DOHH2 (cell line): Measurements from ENCODE around the gene CHMP6.

Experiments
- H3F3A ChIP-seq: fragments of 200-600 bp; sonication (generic), shearing (Covaris generic); 2 replicates; pipeline ENCODE4 v1.6.0; 2016; ENCODE audit warnings: antibody characterized with exemption, mild to moderate bottlenecking; ENCODE audit not compliant: control insufficient read depth, insufficient read depth
- H3K27ac ChIP-seq: fragments of 200-600 bp; sonication (generic); 2 replicates; pipeline ENCODE4 v1.5.1; 2014; ENCODE audit warnings: low read depth, mild to moderate bottlenecking, low read length, moderate library complexity
- H3K27me3 ChIP-seq: fragments of 200-600 bp; sonication (generic); 2 replicates; pipeline ENCODE4 v1.6.1; 2014; ENCODE audit warnings: mild to moderate bottlenecking, low read length, mixed read lengths; ENCODE audit not compliant: control insufficient read depth
- H3K36me3 ChIP-seq: fragments of 200-600 bp; sonication (generic); 2 replicates; pipeline ENCODE4 v1.6.1; 2014; ENCODE audit warnings: mild to moderate bottlenecking, low read length, moderate library complexity, mixed read lengths; ENCODE audit not compliant: control insufficient read depth
- H3K4me1 ChIP-seq: fragments of 200-600 bp; sonication (generic); 2 replicates; pipeline ENCODE4 v1.6.1; 2014; ENCODE audit warnings: mild to moderate bottlenecking, low read length, mixed read lengths; ENCODE audit not compliant: control insufficient read depth
- H3K4me2 ChIP-seq: fragments of 200-600 bp; sonication (generic); 2 replicates; pipeline ENCODE4 v1.6.0; 2014; ENCODE audit warnings: mild to moderate bottlenecking, low read length, moderate library complexity
- H3K4me3 ChIP-seq: fragments of 200-600 bp; sonication (generic); 2 replicates; pipeline ENCODE4 v1.5.1; 2014; ENCODE audit warnings: mild to moderate bottlenecking, low read length, mixed read lengths
- H3K79me2 ChIP-seq: fragments of 200-600 bp; sonication (generic); 2 replicates; pipeline ENCODE4 v1.6.1; 2014; ENCODE audit warnings: mild to moderate bottlenecking, low read length, mixed read lengths; ENCODE audit not compliant: control insufficient read depth
- H3K9me2 ChIP-seq: fragments of 200-600 bp; sonication (generic); replicated peaks from 2 replicates; pipeline ENCODE4 v1.6.1; 2014; ENCODE audit warnings: mild to moderate bottlenecking, low read length, mixed read lengths; ENCODE audit not compliant: control insufficient read depth
- H3K9me3 ChIP-seq: fragments of 200-600 bp; sonication (generic); 2 replicates; pipeline ENCODE4 v1.6.1; 2014; ENCODE audit warnings: antibody characterized with exemption, low read length, mixed read lengths; ENCODE audit not compliant: control insufficient read depth, insufficient read depth
- H4K20me1 ChIP-seq: fragments of 200-600 bp; sonication (generic); 2 replicates; pipeline ENCODE4 v1.6.0; 2014; ENCODE audit warnings: low read depth, mild to moderate bottlenecking, antibody characterized with exemption, low read length, moderate library complexity; ENCODE audit not compliant: control insufficient read depth, insufficient read depth
- CTCF ChIP-seq: fragments of 200-600 bp; sonication (generic); IDR thresholded peaks from one replicate; pipeline ENCODE4 v1.5.1; 2014; ENCODE audit warnings: antibody characterized with exemption, mild to moderate bottlenecking, low read depth, low read length; ENCODE audit not compliant: poor library complexity, severe bottlenecking
- EZH2phosphoT487 ChIP-seq: fragments of 200-600 bp; sonication (generic); IDR thresholded peaks from 2 replicates; pipeline ENCODE4 v1.6.1; 2017; ENCODE audit warnings: borderline replicate concordance, mild to moderate bottlenecking, antibody characterized with exemption, low read length, moderate library complexity, mixed read lengths

The CHMP6 gene

DNA sequence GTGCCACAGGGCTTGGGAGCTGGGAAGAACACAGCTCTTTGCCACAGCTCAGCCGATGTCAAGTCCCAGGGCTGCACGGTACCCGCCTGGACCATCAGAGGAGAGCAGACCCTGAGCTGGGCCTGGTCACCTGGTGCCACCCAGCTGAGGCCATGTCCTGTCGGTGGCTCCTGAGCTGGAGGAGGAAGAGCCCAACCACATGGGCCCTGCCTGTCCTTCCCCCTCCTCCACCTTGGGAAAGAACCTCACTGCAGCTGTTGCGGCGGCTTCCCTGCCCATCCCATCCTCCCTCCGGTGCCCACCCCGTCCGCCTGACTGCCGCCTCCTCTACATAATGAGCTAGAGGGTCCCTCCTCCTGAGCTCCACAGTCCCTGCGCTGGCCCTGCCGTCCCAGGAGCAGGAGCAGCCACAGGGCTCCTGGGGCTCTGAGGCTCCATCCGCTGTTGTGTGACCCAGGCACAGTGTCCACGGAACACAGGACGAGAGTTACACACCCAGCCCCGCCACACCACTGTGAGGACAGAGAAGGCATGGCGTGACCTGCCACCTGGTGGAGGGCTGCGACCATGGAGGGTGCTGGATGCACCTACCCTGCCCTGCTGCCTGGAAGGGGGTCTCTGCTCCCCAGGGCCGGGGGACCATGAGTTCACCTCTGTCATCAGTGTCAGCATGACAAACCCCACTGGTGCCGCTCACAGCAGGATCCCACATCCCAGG is 21.4 kb upstream of the CHMP6 start:
- peaks cover 14% of the 10 kb centered on the region for H3K4me1 ChIP-seq
- TF ChIP-seq CTCF (peak; percentile 69), EZH2phosphoT487 (no peak)
- H4K20me1 ChIP-seq: no peaks in the 10 kb centered on the region
- H3F3A ChIP-seq: no peaks in the 10 kb centered on the region
- peaks cover 14% of the 10 kb centered on the region for H3K27me3 ChIP-seq
- no peaks in the 10 kb centered on the region for H3K79me2 ChIP-seq
- no peaks in the 10 kb centered on the region for H3K9me2 ChIP-seq
- H3K4me3 ChIP-seq: no peak overlapping the region; the same call in 1 of the 2 replicates
- H3K4me2 ChIP-seq: peak overlapping the region; percentile 32
- no peak overlapping the region for H3K27ac ChIP-seq
- H3K36me3 ChIP-seq: no peaks in the 10 kb centered on the region
- H3K9me3 ChIP-seq: no peaks in the 10 kb centered on the region

GRCh38 chr17:80970762-80971703 is 20.6 kb upstream of the CHMP6 start:
- H3K27ac ChIP-seq: no peak overlapping the region
- no peak overlapping the region for H3K4me3 ChIP-seq
- H4K20me1 ChIP-seq: no peaks in the 10 kb centered on the region
- no peaks in the 10 kb centered on the region for H3K9me2 ChIP-seq
- H3K79me2 ChIP-seq: no peaks in the 10 kb centered on the region
- peaks cover 14% of the 10 kb centered on the region for H3K4me1 ChIP-seq
- no peaks in the 10 kb centered on the region for H3K36me3 ChIP-seq
- H3K4me2 ChIP-seq: no peak overlapping the region
- H3K27me3 ChIP-seq: peaks cover 14% of the 10 kb centered on the region
- H3K9me3 ChIP-seq: no peaks in the 10 kb centered on the region
- TF ChIP-seq CTCF: peak; percentile 41
- TF ChIP-seq EZH2phosphoT487: no peak
- H3F3A ChIP-seq: no peaks in the 10 kb centered on the region

- Histone ChIP-seq H3F3A (no peaks in the 10 kb centered on the region), H3K36me3 (no peaks in the 10 kb centered on the region), H3K4me1 (peaks cover 14% of the 10 kb centered on the region), H3K4me2 (no peak overlapping the region), H4K20me1 (no peaks in the 10 kb centered on the region), H3K27me3 (peaks cover 14% of the 10 kb centered on the region), H3K9me3 (no peaks in the 10 kb centered on the region), H3K79me2 (no peaks in the 10 kb centered on the region), H3K9me2 (no peaks in the 10 kb centered on the region), H3K4me3 (no peak overlapping the region), H3K27ac (no peak overlapping the region)
- TF ChIP-seq CTCF (no peak), EZH2phosphoT487 (no peak)
Observed at GRCh38 chr17:80971704-80972304, 19.8 kb upstream of the CHMP6 start.
